Caco-2 (cell line): ENCODE data around the gene MOGAT1. TPM values are rescaled to one million over a fixed set of nuclear protein-coding genes. Genes with fewer than 3 reads are reported as not detected.

Source experiments
- BruUV-seq: library from RNA; stranded (reverse); fragments of 400-500 nt; replicated peaks from 2 replicates; lab custom pipeline; 2021; lab: Mats Ljungman, UMichigan
- CTCF ChIA-PET: fragments of 300-600 bp; sonication (Branson Sonifier 250); formaldehyde crosslinking; loops from one replicate; lab custom pipeline; 2022; ENCODE audit warnings: antibody characterized with exemption; lab: Charles Lee
- POLR2A ChIA-PET: fragments of 300-600 bp; sonication (Branson Sonifier 250); formaldehyde crosslinking; loops from one replicate; lab custom pipeline; 2022; ENCODE audit warnings: antibody characterized with exemption; lab: Charles Lee
- DNase-seq, 2 experiments: peaks; one replicate each; pipeline versions ENCODE4 v3.0.0 to v3.0.0-alpha.2; 2020 to 2022
- H3K27me3 ChIP-seq: replicated peaks from 2 replicates; pipeline ENCODE4 v1.6.0; 2011; ENCODE audit warnings: low read length; ENCODE audit not compliant: control insufficient read depth, insufficient read depth
- H3K36me3 ChIP-seq: 2 replicates; pipeline ENCODE4 v1.5.1; 2011; ENCODE audit warnings: low read length; ENCODE audit not compliant: control insufficient read depth, insufficient read depth
- H3K4me1 ChIP-seq: fragments of 250-450 bp; sonication (Bioruptor Pico); 2 replicates; pipeline ENCODE4 v1.5.1; 2020; ENCODE audit warnings: mild to moderate bottlenecking
- H3K4me3 ChIP-seq: 2 replicates; pipeline ENCODE4 v1.5.1; 2011; ENCODE audit warnings: low read depth, mild to moderate bottlenecking, control low read depth, low read length
- H3K9me3 ChIP-seq: fragments of 250-450 bp; sonication (Bioruptor Pico); 2 replicates; pipeline ENCODE4 v1.5.1; 2020; ENCODE audit warnings: mild to moderate bottlenecking, moderate library complexity
- H3K27ac Mint-ChIP-seq: one replicate; pipeline ENCODE4 v1.8.0; 2022; ENCODE audit warnings: mixed read lengths; ENCODE audit not compliant: unreplicated experiment
- H3K27me3 Mint-ChIP-seq: one replicate; pipeline ENCODE4 v1.8.0; 2022; ENCODE audit warnings: mixed read lengths; ENCODE audit not compliant: insufficient read depth, unreplicated experiment
- H3K36me3 Mint-ChIP-seq: one replicate; pipeline ENCODE4 v1.8.0; 2022; ENCODE audit warnings: mild to moderate bottlenecking, mixed read lengths; ENCODE audit not compliant: insufficient read depth, unreplicated experiment
- H3K4me1 Mint-ChIP-seq: one replicate; pipeline ENCODE4 v1.8.0; 2022; ENCODE audit warnings: low read depth, mixed read lengths; ENCODE audit not compliant: unreplicated experiment
- H3K4me3 Mint-ChIP-seq: one replicate; pipeline ENCODE4 v1.8.0; 2022; ENCODE audit warnings: mild to moderate bottlenecking, moderate library complexity, mixed read lengths; ENCODE audit not compliant: unreplicated experiment
- H3K9me3 Mint-ChIP-seq: one replicate; pipeline ENCODE4 v1.8.0; 2022; ENCODE audit warnings: mixed read lengths; ENCODE audit not compliant: unreplicated experiment
- intact Hi-C: fragments of 100-400 bp; cut with micrococcal nuclease; formaldehyde crosslinking; loops from one replicate; pipeline ENCODE4 v1.10.0; 2022; ENCODE audit not compliant: unreplicated experiment
- total RNA-seq: library from RNA; stranded (reverse); gene quantifications from 2 replicates; pipeline ENCODE4 v1.2.3, GENCODE V29; 2022
- TF ChIP-seq, protein P1 (sequence below), 2 experiments: fragments of 200-600 bp in 1 of 2; IDR thresholded peaks; 1 replicate in 1 of 2; 2 replicates in 1 of 2; pipeline versions ENCODE4 v1.5.1 to v1.8.0; 2011 to 2022; ENCODE audit warnings: antibody characterized with exemption in 1 of 2, control low read depth in 1 of 2, inconsistent platforms in 1 of 2, low read depth in 1 of 2, low read length in 1 of 2, mild to moderate bottlenecking in 1 of 2, moderate library complexity in 1 of 2; ENCODE audit not compliant: insufficient read depth in 1 of 2, severe bottlenecking in 1 of 2, unreplicated experiment in 1 of 2

Gene MOGAT1
- total RNA-seq, 1 experiment from 2014 or later: not detected

- ChIA-PET POLR2A (no interaction called here), CTCF (no interaction called here)
- no peak for DNase-seq
- Histone ChIP-seq H3K4me1 (no peaks in the 10 kb centered on the region), H3K4me3 (no peak overlapping the region), H3K9me3 (no peaks in the 10 kb centered on the region), H3K27me3 (no peaks in the 10 kb centered on the region), H3K36me3 (no peaks in the 10 kb centered on the region)
- H3K27me3 Mint-ChIP-seq: no peaks in the 10 kb centered on the region
- no peaks in the 10 kb centered on the region for H3K36me3 Mint-ChIP-seq
- intact Hi-C loops: no loop called here
- no peak overlapping the region for H3K27ac Mint-ChIP-seq
- no peak overlapping the region for H3K4me3 Mint-ChIP-seq
- H3K9me3 Mint-ChIP-seq: no peaks in the 10 kb centered on the region
- TF ChIP-seq, protein P1, sequence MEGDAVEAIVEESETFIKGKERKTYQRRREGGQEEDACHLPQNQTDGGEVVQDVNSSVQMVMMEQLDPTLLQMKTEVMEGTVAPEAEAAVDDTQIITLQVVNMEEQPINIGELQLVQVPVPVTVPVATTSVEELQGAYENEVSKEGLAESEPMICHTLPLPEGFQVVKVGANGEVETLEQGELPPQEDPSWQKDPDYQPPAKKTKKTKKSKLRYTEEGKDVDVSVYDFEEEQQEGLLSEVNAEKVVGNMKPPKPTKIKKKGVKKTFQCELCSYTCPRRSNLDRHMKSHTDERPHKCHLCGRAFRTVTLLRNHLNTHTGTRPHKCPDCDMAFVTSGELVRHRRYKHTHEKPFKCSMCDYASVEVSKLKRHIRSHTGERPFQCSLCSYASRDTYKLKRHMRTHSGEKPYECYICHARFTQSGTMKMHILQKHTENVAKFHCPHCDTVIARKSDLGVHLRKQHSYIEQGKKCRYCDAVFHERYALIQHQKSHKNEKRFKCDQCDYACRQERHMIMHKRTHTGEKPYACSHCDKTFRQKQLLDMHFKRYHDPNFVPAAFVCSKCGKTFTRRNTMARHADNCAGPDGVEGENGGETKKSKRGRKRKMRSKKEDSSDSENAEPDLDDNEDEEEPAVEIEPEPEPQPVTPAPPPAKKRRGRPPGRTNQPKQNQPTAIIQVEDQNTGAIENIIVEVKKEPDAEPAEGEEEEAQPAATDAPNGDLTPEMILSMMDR (IDR thresholded peaks at IDR 0.05; ENCODE audit: insufficient read depth in 1 of 2, low read depth in 1 of 2, low read length in 1 of 2, severe bottlenecking in 1 of 2, unreplicated experiment in 1 of 2): no peak
- no TSS peak for BruUV-seq
- peaks cover under 1% of the 10 kb centered on the region for H3K4me1 Mint-ChIP-seq
These were observed 30.3 kb downstream of the MOGAT1 start for GRCh38 chr2:222701721-222702131.

DNA sequence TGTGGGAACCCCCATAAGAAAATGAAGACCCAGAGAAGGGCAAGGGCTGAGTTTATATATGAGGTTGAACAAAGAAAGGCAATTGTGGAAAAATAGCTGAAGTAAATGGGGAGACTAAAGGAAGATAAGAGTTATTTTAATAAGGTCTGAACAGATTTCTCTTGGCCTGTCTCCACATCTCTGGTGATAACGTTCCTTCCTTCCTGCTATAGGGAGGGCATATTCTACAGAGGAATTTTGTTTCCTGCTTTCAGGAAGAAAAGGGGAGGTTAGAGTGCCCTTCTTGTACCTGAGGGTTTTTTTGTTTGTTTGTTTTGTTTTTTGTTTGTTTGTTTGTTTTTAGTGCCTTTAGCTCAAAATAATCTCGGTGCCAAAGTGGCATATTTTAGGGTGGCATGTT lies 31.6 kb downstream of the MOGAT1 start:
- no peak for DNase-seq
- ChIA-PET CTCF (interaction anchor here (1.5 kb wide), 1 partner anchor 13 kb away, joined by 3 read pairs; no protein-coding TSS in a partner anchor), POLR2A (no interaction called here)
- H3K9me3 Mint-ChIP-seq: no peaks in the 10 kb centered on the region
- H3K4me1 Mint-ChIP-seq: peaks cover 7% of the 10 kb centered on the region
- H3K4me3 Mint-ChIP-seq: no peak overlapping the region
- Histone ChIP-seq H3K4me3 (no peak overlapping the region), H3K27me3 (no peaks in the 10 kb centered on the region), H3K4me1 (peaks cover 7% of the 10 kb centered on the region), H3K36me3 (no peaks in the 10 kb centered on the region), H3K9me3 (no peaks in the 10 kb centered on the region)
- no peak overlapping the region for H3K27ac Mint-ChIP-seq
- BruUV-seq: no TSS peak
- peaks cover 2% of the 10 kb centered on the region for H3K36me3 Mint-ChIP-seq
- no peaks in the 10 kb centered on the region for H3K27me3 Mint-ChIP-seq
- intact Hi-C loops: no loop called here
- TF ChIP-seq, protein P1 (IDR thresholded peaks at IDR 0.05; ENCODE audit: insufficient read depth in 1 of 2, low read depth in 1 of 2, low read length in 1 of 2, severe bottlenecking in 1 of 2, unreplicated experiment in 1 of 2): no peak

GRCh38 chr2:222703886-222704285 lies 32.4 kb downstream of the MOGAT1 start:
- no peak for DNase-seq
- ChIA-PET CTCF (interaction anchor here (1.5 kb wide), 1 partner anchor 13 kb away, joined by 3 read pairs; no protein-coding TSS in a partner anchor), POLR2A (interaction anchor here (0.5 kb wide), 1 partner anchor 174 kb away, joined by 3 read pairs; no protein-coding TSS in a partner anchor)
- H3K4me1 Mint-ChIP-seq: peaks cover 8% of the 10 kb centered on the region
- Histone ChIP-seq H3K27me3 (no peaks in the 10 kb centered on the region), H3K4me3 (no peak overlapping the region), H3K4me1 (peaks cover 15% of the 10 kb centered on the region), H3K36me3 (no peaks in the 10 kb centered on the region), H3K9me3 (no peaks in the 10 kb centered on the region)
- H3K36me3 Mint-ChIP-seq: peaks cover 4% of the 10 kb centered on the region
- no peak overlapping the region for H3K4me3 Mint-ChIP-seq
- H3K27me3 Mint-ChIP-seq: no peaks in the 10 kb centered on the region
- TF ChIP-seq, protein P1 (IDR thresholded peaks at IDR 0.05; ENCODE audit: insufficient read depth in 1 of 2, low read depth in 1 of 2, low read length in 1 of 2, severe bottlenecking in 1 of 2, unreplicated experiment in 1 of 2): no peak
- no peaks in the 10 kb centered on the region for H3K9me3 Mint-ChIP-seq
- intact Hi-C loops: no loop called here
- H3K27ac Mint-ChIP-seq: no peak overlapping the region
- BruUV-seq: no TSS peak
